Measurements from ENCODE around the gene SLC16A10. TPM values are rescaled to one million over a fixed set of nuclear protein-coding genes. Genes with fewer than 3 reads are reported as not detected.

The SLC16A10 gene
- total and polyA plus RNA-seq, 2 of the 8 experiments (the other 6 are each of a cell fraction or from before 2014, with no cell fraction given) = 18.6 to 23.2 TPM

DNA sequence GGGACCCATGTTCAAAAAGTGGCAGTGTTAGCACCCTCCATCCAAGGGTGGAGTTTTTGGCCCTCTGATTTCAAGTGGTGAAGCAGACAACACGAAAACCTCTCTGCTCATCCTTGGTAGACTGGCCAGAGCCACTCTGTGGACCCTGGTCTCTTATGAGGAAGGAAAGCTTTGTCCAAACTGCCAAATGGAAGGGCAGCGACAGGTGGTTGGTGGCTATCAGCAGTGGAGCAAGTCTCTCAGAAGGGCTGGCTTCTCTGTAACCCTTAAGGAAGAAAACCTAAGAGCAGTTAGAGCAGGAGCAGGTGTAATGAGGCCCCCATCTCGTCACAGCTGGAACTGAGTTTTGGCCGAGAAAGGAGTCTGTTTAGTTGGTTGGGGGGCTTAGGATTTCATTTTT is 155.8 kb downstream of the SLC16A10 start:
- H2AK5ac ChIP-seq (ENCODE audit: low read depth, low read length) = no peak overlapping the region
- no peak overlapping the region for H3K27ac ChIP-seq (ENCODE audit: low read depth, low read length)
- no peak overlapping the region for H2BK15ac ChIP-seq (ENCODE audit: low read length)
- ChIA-PET CTCF (ENCODE audit: partially characterized antibody) (interaction anchor here (1.3 kb wide), 1 partner anchor 16 kb away, joined by 3 read pairs; a partner anchor contains a TSS), POLR2A (ENCODE audit: partially characterized antibody) (interaction anchor here (1.1 kb wide), 1 partner anchor 10 kb away, joined by 3 read pairs; no protein-coding TSS in a partner anchor)
- H3K4ac ChIP-seq (replicated peaks; ENCODE audit: insufficient read length, low read depth, low read length) = no peak overlapping the region
- H3K36me3 ChIP-seq (ENCODE audit: control insufficient read depth in 2 of 4, insufficient read depth in 4 of 4, low read length in 3 of 4) = no peaks in the 10 kb centered on the region
- no peaks in the 10 kb centered on the region for H3K79me1 ChIP-seq (ENCODE audit: low read depth, low read length)
- H3K4me2 ChIP-seq (ENCODE audit: insufficient read depth in 1 of 2, low read depth in 2 of 2, low read length in 2 of 2) = no peak overlapping the region
- no peaks in the 10 kb centered on the region for H3K9me3 ChIP-seq (ENCODE audit: insufficient read depth in 2 of 2, low read depth in 1 of 2, low read length in 1 of 2)
- H3K56ac ChIP-seq (replicated peaks; ENCODE audit: insufficient read length, low read depth, low read length) = no peak overlapping the region
- no peaks in the 10 kb centered on the region for H3K27me3 ChIP-seq (replicated peaks in 1 of 4; ENCODE audit: control insufficient read depth in 3 of 4, extremely low read depth in 1 of 4, insufficient read depth in 3 of 4, low read length in 3 of 4)
- H3K23me2 ChIP-seq (ENCODE audit: low read depth, low read length) = no peaks in the 10 kb centered on the region
- no peak overlapping the region for H4K91ac ChIP-seq (replicated peaks; ENCODE audit: insufficient read length, low read length)
- no peak for TF ChIP-seq FOSL1 (IDR thresholded peaks at IDR 0.05; ENCODE audit: insufficient read depth, low read depth, low read length)
- no peak for TF ChIP-seq KDM4A (IDR thresholded peaks at IDR 0.05; ENCODE audit: low read depth, low read length, severe bottlenecking)
- no peak for TF ChIP-seq SIX5 (IDR thresholded peaks at IDR 0.05; ENCODE audit: low read depth, low read length)
- no peak for TF ChIP-seq SIRT6 (IDR thresholded peaks at IDR 0.05; ENCODE audit: low read length)
- no peak for TF ChIP-seq ATF3 (IDR thresholded peaks at IDR 0.05; ENCODE audit: insufficient read depth, low read depth, low read length)
- no peak for TF ChIP-seq NANOG (IDR thresholded peaks at IDR 0.05; ENCODE audit: insufficient read depth, low read depth, low read length, poor library complexity, severe bottlenecking)
- no peak for TF ChIP-seq HDAC2 (IDR thresholded peaks at IDR 0.05; ENCODE audit: borderline replicate concordance in 1 of 2, low read depth in 2 of 2, low read length in 2 of 2)
- no peak overlapping the region for H4K5ac ChIP-seq (ENCODE audit: insufficient read length, low read depth, low read length)
- H2AFZ ChIP-seq (ENCODE audit: low read length) = no peak overlapping the region
- no peak overlapping the region for H3K4me3 ChIP-seq (ENCODE audit: extremely low read depth in 1 of 4, insufficient read depth in 2 of 4, low read depth in 3 of 4, low read length in 4 of 4)
- H4K8ac ChIP-seq (ENCODE audit: extremely low read depth, insufficient read depth, low read length) = no peak overlapping the region
- H3K79me2 ChIP-seq (ENCODE audit: control insufficient read depth in 1 of 2, insufficient read depth in 2 of 2, low read length in 2 of 2) = no peaks in the 10 kb centered on the region
- WGBS, 2 experiments (ENCODE audit: extremely low coverage in 1 of 2, insufficient coverage in 1 of 2, insufficient read length in 1 of 2, insufficient replicate concordance in 2 of 2, low coverage in 1 of 2, low lambda C conversion rate in 2 of 2, missing lambda C conversion rate in 1 of 2) = 83% methylated on average over 4 of the region's 4 CpGs; no CpG with 5 or more reads in 1 of the 2 experiments
- no peaks in the 10 kb centered on the region for H3K4me1 ChIP-seq (replicated peaks in 1 of 4; ENCODE audit: control insufficient read depth in 3 of 4, insufficient read depth in 4 of 4, low read length in 3 of 4)
- no peak overlapping the region for H2BK12ac ChIP-seq (ENCODE audit: low read depth, low read length)
- H3K9ac ChIP-seq (replicated peaks in 1 of 4; ENCODE audit: extremely low read depth in 1 of 4, low read depth in 3 of 4, low read length in 3 of 4) = no peak overlapping the region
- FAIRE-seq = no peak
- H2BK120ac ChIP-seq (replicated peaks; ENCODE audit: low read depth, low read length) = no peak overlapping the region
- H3K18ac ChIP-seq (ENCODE audit: extremely low read depth, low read length) = no peak overlapping the region
- H3K14ac ChIP-seq (ENCODE audit: insufficient read length) = no peak overlapping the region
- no peak overlapping the region for H2BK5ac ChIP-seq (ENCODE audit: low read depth, low read length)
- H4K20me1 ChIP-seq (replicated peaks in 1 of 2; ENCODE audit: control insufficient read depth in 1 of 2, insufficient read depth in 2 of 2, low read length in 2 of 2) = no peaks in the 10 kb centered on the region
- H2BK20ac ChIP-seq (ENCODE audit: low read length) = no peak overlapping the region
- no peak overlapping the region for H3K23ac ChIP-seq (ENCODE audit: insufficient read length)
- no peak for DNase-seq (ENCODE audit: low read depth in 1 of 2, low spot score in 2 of 2)
